Left cardiac atrium (tissue), 4 donors: ENCODE results near the gene PHF2. TPM values are rescaled to one million over a fixed set of nuclear protein-coding genes. Genes with fewer than 3 reads are reported as not detected.

Experiments used
- ATAC-seq, 2 donors: fragments of 200-7000 bp; cut with Tn5 transposase; one replicate each; pipeline ENCODE4 v1.9.1; 2020; ENCODE audit warnings: mild to moderate bottlenecking in 2 of 2, moderate library complexity in 2 of 2
- DNase-seq: peaks from one replicate; pipeline ENCODE4 v3.0.0-alpha.2; 2020
- intact Hi-C, 2 donors: fragments of 100-400 bp; cut with DNase I; formaldehyde crosslinking; loops; one replicate each; pipeline versions ENCODE4 v1.14.1 to v1.15.1; 2022 to 2023
- total RNA-seq, 2 donors: library from RNA; stranded (reverse); fragmentation: NEBNext Ultra II Directional; extraction: Animal tissue kit (Norgen Biotek cat#: 25700); gene quantifications; one replicate each; pipeline ENCODE4 v1.2.1, GENCODE V29; 2021
- donor health status: DM: no; HTN: yes; CAD: no.
- donor health status: DM: no; HTN: yes; CAD: no; lungs with severe emphysema.
- donor health status: DM: yes; HTN: yes; CAD: no.
- donor health status: Dilated cardiomyopathy.

Gene PHF2
- total RNA-seq, 2 donors from 2014 or later, result 25.7 to 27.7 TPM

DNA sequence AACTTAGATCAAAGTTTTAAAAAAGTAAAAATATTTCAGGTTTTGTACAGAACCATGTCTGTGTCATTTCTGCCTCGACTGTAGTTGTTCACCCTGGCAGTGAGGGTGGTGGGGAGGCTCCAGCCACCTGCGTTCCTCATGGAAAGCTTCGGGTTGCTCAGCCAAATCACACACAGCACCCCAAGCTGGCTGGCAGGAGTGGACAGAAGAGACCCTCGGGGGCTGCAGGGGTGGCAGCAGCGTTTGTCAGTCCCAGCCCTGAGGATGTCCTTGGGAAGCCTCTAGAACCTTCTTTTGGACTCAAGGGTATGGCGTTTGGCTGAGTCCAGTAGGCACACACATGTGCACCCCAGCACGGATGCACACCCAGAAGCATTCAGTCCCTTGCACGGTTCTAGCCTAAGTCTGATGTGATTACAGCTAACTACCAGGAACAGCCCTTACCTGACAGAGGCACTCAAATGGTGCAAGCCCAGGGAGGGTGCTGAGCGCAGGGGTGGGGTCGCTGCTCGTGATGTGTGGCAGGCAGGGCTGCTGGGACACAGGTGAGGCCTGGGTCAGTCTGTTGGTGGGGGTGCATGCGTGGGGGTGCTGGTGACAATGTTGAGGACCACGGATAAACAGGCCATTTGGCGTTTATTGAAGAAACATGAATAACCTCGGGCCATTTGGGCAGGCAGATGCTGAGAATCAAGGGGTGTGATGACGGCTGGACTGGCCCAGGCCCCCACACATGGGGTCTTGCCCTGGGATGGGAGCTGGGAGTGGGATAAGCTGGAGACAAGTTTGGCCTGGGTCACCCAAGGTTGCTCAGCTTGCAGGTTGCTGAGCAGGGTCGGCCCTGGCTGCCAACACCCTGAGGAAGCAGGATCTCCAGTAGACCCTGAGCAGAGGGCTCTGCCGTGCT lies 103.4 kb downstream of the PHF2 start:
- ATAC-seq, result no peak
- intact Hi-C loops, result no loop called here

DNA sequence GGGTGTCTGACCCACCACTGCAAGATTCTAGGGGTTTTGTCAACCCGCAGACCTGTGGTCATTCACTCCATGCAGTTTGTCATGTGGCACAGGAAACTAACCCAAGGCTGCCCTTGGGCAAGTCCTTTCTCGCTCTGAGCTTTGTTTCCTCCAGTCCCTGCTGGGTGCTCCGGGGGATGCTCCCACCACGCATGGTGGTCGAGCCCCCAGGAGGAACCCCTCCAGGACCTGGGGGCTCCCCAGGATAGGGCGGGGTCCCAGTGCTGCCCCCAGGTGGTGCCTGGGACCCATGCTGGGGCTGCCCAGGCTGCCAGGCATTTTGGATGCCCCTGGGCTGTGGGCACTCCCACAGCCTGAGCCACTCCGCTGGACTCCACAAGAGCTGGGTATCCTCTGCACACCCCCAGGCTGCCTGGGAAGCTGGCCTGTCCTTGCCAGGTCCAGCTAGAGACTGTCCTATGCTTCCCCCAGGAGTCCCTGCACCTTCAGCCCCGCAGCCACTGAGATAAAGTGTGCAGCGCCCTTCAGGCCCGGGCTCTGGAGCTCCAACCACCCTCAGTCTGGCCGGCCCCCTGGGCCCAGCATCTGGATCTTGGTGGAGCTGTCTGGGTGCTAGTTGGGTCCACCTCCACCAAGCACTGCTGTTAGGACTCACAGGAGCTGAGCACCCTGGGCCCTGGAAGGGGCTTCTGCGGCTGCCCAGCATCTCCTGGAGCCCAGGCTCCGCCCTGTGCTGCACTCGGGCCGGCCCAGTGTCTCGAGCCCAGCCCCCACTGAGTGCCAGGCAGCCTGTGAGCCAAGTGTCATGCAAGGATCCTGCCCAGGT lies 104.3 kb downstream of the PHF2 start:
- no peak for DNase-seq
- ATAC-seq, result no peak
- intact Hi-C loops, result no loop called here

More for the DNA sequence above, 103.4 kb downstream of the PHF2 start:
- DNase-seq, result no peak

DNA sequence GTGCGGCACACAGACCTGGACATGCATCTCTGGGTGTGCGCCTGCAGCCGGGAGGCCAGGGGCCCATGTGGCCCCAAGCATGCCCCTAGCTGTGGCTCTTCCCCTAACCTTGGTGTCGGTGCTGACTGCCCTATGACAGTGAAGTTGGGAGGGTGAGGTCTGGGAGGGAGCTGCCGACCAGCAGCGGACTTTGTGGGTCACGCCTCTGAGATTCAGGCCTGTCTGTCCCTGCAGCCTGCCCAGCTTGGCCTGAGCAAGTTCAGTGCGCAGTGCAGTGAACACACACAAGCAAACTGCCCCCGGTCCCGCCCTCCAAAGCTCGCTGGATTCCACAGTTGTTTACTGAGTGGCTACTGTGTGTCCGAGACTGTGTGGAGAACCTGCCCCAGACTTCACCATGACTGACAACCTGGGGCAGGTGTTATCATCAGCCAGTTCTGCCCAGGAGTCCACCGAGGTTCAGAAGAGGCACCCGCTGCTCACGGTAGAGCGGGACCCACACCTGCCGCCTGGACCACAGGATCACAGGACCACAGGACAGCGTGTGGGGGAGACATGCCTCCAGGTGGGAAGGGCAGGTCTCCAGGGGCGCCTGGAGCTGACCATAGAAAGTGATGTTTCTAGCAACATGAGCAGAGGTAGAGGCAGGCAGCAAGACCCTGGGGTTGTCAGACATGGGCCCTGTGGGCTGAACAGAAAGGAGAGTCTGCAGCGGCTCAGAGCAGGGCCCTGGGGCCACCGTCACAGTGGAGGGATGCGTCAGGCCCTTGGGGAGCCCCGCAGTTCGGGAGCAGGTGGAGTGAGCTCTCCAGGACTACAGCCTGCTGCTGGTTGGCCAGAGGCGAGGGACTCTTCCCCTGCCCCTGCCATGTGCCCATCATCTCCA lies 105.1 kb downstream of the PHF2 start:
- ATAC-seq (peak in 1 of 2 donors; percentile 8), DNase-seq (no peak)

DNA sequence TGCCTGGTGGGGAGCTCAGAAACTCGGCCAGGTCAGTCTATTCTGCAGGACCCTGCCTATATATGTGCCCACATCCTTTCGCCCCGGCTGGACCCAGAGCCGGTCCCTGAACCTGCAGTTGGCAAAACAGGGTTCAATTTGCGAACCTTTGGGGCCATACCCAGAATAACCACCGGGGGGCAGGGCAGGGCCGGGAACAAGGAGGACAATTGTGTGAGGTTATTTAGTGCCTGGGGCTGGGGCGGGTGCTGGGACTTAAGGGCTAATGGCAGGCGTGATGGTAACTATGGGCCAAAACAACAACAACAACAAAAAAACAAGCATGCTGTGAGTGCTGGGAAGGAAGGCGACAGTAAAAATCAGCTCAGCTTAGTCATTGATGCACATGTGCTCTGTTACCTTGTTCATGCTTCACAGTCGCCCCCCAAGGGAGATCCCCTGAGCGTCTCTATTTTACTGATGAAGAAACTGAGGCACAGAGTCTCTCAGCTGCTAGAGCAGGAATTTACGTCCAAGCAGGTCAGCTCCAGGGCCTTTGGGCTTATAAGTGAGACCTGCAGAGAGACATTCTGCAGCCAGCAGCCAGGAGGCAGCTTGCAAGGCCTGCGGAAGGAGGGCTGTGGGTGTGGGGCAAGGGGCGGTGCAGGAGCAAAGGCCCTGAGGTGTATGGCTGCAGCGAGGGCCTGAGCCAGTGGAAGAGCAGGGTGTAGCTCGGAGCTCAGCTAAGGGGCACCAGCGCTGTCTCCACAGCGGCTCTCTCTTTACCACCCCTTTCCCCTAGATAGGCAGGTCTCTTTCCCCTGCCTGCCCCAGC lies 106.0 kb downstream of the PHF2 start:
- peak; percentile 40 to 65 for ATAC-seq
- peak; percentile 62 for DNase-seq
- intact Hi-C loops, result loop anchor here (1.0 to 2.0 kb wide), 2 partner anchors 280 to 281 kb away; no protein-coding TSS in a partner anchor

More for the DNA sequence above, 105.1 kb downstream of the PHF2 start:
- intact Hi-C loops, result loop anchor here (1.0 to 2.0 kb wide), 2 partner anchors 281 to 282 kb away; no protein-coding TSS in a partner anchor

DNA sequence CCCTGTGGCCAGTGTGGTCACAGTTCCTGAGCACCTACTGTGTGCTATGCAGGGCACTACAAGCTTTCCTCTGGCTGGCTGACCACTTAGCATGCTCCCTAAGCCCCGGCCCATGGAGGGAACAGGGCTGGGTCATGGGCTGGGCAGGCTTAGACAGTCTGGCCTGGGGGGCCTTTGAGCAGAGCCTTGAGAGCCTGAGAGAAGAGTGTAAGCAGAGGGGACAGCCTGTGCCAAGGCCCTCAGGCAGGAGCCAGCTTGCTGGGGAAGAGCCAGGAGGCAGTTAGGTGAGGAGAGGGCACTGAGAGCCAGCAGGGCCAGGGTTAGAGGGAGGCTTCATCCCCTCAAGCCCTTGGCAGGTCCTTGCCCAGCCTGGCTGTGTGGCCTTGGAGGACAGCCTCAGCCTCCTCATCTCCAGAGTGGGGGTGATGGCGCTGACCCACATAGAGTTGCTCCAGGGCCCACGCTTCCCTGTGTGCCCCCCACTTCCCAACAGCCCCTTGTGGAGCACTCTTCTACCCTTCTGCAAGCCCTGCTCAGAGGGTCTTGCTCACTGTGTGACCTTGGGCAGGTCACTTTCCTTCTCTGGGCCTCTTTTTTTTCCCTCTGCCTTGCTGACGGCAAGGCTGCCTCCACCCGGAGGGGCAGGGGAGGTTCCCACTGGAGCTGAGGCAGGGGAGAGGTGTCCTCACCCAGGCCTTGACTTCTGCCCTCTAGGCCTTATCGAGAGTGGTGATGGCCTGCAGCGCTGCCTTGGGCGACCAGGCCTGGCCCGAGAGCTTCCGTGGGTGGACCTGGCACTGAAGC lies 107.1 kb downstream of the PHF2 start:
- intact Hi-C loops, result loop anchor here in 1 of 2 donors (2.0 kb wide), 1 partner anchor 279 kb away; no protein-coding TSS in a partner anchor
- DNase-seq (no peak), ATAC-seq (no peak)

DNA sequence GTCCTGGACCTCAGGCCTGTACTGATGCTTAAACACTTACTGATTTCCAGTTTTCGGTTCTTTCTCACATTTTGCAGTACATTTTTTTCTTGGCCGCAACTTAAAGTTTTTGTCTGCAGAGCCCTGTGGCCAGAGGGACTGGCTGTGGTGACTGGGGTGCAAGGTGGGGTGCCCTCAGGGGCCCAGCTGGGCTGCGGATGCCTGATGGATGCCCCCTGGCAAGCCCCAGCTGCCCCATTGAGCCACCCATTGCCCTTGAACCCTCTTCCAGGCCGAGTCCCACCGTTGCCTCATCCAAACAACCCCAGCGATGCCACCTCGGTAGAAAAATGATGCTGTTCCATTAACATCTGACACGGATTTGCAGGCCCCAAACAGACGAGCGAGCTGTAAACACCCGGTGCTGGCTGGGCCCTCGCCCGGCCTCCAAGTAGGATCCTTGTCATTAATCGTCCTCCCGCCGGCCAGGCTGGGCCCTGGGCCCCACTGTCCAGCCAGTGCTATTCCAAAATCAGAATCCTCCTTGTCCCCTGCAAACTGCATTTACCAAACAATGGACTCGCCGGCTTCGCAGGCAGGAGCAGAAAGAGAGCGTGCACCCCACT lies 107.9 kb downstream of the PHF2 start:
- DNase-seq, result no peak
- no peak for ATAC-seq

DNA sequence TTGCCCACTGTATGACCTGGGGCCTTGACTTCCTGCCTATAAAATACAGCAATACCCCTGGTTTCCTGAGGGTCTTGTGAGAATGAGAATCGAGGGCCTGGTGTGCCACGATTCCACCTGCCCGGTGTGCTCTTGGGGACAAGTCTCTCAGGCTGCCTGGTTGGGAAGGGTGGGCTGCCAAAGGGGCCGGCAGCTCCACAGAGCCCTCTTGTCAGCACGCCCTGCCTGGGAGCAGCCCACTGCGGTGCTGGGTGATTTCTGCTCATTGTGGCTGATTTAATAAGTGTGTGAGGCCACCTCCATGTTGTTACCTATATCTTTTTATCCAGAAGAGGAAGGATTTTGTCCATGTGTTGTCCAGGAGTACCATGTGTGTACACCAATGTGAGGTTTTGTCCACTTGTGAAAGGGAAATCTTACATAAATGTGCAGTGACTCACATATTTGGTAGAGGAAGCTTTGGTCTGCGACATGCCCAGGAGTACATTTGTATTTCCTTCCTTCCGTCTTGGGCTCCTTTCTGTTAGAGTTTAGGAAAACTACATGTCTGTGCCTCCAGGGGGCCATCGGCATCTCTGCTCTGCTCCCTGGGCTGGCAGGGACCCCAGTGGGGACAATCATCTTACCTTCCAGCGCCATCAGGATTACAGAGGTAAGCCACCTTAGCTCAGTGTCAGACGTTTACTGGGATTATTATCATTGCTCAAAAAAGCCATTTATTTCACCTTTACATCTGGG lies 108.6 kb downstream of the PHF2 start:
- ATAC-seq (no peak), DNase-seq (no peak)
- intact Hi-C loops, result no loop called here

More for the DNA sequence above, 107.9 kb downstream of the PHF2 start:
- intact Hi-C loops, result no loop called here

DNA sequence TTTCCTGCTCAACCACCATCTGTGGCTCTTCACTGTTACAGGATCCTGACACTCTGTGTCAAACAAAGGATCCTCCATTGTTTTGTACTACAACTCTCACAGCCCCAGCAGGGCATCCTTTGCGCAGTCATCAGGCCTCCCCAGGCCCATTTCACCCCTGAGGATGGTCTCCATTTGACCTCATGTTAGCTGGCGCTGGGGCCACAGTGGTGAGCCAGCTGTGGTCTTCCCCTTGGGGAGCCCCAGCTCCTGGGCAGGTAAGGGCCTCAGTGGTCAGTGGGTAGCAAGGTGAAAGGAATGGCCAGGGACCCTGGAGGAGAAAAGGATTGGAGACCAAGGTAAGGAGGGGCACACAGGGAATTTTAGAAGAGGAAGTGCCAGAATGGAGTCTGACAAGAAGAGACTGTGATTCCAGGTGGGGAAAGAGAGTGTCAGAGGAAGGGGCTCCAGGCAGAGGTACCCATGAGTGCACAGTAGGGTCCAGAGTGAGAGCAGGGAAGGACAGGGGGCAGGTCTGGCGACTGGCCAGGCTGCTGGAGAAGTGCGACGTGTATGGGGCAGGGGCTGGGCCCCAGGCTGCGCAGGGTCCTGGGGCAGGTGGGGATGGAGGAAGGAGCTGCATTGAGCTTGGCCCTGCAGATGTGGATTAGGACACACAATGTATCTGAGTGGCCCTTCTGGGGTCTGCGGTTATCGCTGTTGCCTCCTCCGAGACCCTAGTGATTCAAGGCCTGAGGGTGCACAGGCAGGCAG lies 109.9 kb downstream of the PHF2 start:
- no peak for DNase-seq
- intact Hi-C loops, result no loop called here
- no peak for ATAC-seq

DNA sequence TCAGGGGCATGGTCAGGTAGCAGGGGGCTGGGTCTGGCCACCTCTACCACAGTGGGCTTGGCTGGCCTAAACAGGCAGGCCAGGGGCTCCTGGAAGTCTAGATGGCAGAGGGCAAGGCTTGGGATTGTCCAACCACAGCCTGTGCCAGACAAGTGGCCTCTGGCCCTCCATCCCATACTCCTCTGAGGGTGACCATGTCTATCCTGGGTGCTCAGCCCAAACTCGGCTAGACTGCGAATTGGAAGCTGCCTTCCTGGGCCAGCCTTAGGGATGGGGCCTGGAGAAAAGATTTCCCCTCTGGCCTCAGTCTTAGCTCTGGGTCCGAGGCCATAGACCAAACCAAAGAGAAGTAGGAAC lies 110.5 kb downstream of the PHF2 start:
- ATAC-seq (no peak), DNase-seq (no peak)
- intact Hi-C loops, result no loop called here

DNA sequence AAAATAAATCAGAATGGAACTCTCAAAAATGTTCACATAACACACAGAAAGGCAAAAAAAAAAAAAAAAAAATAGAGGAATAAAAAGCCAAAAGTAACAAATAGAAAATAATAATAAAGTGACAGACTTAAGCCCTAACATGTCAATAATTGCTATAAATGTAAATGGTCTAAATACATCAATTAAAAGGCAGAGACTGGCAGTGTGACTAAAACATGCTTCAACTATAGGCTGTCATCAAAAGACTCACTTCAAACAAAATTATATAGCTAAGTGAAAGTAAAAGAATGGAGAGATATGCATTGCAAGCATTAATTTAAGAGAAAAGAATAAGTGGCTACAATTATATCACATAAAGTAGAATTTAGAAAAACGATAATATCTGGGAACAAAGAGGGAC lies 114.2 kb downstream of the PHF2 start:
- intact Hi-C loops, result no loop called here
- no peak for DNase-seq

DNA sequence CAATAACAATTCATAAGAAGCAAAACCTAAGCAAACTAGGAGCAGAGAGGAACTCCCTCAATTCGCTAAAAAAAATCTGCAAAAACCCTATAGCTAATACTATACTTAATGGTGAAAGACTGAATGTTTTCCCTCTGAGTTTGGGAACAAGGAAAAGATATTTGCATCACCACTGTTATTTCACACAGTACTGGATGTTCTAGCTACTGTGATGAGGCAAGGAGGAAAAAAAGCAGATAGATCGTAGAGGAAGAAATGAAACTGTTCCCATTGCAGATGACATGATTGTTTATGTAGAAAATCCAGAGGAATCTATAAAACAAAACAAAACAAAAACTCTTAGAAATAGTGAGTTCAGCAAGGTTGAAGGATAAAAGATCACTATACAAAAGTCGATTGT lies 116.7 kb downstream of the PHF2 start:
- intact Hi-C loops, result no loop called here
- DNase-seq (no peak), ATAC-seq (no peak)

More for the DNA sequence above, 114.2 kb downstream of the PHF2 start:
- no peak for ATAC-seq

DNA sequence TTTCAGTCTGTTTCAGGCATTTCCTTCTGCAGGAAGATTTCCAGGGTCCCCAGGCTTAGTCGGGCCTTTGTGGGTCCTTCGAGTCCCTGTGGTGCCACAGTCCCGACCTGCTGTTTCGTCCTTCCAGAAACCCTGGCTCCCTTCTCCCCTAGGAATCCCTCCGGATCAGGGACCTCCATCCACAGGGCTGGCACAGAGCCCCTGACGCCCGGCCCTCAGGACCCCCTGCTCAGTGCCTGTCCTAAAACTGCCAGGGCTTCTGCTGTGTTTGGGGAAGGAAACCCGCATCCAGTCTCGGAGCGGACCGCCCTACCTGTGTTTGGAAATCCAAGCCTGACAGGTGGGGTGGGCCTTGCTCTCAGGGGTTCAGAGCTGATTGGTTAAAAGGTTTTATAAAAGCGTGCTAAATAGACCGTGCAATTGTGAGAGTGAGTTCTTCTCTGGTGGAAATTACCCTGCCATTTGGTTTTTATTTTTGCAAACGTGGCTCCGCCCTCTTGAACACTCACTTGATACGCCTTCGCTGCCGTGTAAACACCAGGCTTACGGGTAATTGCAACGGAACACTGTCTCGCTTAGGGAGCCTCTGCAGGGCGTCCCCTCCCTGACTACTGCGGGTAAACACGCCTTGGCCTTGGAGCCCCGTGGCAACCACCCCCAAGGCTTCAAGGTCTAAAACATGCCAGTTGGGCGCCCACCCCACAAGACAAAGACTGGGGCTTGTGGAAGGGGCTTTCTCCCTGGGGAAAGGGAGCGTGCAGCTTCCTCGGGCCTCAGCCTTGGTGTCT lies 121.2 kb downstream of the PHF2 start:
- no peak for DNase-seq

DNA sequence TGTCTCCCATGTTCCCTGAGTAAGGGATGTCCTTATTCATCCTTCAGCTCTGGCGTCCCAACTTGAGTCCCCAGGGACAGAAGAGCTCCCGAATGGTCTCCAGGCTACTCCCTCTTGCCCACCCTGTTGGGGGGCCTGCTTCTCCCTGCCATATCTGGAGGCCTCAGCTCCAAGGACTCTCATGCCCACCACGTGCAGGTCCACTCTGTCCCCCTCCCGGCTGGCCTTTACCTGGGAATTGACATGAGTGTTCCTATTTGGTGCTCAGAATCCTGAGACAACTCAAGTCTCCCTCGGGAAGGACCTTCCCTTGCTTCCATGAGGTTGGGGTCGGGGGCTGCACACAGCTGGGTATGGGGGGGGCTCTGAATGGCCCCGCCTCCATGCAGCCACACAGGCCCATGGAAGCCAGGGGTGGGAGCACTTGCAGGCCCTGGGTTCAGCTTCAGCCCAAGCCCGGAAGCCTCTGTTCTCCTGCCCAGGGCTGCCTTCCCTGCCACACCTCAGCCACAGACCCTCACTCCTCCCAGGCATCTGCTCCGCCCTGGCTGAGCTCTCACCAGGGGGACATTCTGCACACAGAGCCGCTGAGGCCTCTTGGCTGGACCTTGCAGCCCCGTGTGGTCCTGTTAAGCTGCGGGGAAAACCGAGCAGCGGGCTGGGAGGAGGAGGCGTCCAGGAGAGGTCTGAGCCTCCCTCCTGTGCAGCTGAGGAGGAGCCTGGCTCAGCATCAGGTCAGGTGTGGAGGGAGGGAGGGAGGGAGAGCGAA lies 121.9 kb downstream of the PHF2 start:
- no peak for ATAC-seq
- intact Hi-C loops, result no loop called here
- DNase-seq, result no peak

More for the DNA sequence above, 121.2 kb downstream of the PHF2 start:
- ATAC-seq, result no peak
- intact Hi-C loops, result no loop called here

DNA sequence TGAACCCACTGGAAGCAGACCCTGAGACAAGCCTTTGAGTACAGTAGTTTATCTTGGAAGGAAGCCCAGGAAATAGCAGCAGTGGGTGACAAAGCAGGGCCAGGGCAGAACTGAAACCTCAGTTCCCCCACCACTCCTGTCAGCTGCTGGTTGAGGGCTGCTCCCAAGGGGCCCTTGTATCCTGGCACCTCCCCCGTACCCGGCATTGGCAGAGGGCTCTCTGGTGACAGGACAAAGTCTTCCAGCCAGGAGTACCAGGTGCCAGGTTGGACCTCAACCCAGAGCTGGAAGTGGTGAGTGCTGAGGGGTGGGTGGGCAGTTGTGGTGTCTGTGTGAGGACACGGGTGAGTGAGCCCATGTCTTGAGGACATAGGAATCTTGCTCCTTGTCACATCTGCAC lies 123.3 kb downstream of the PHF2 start:
- intact Hi-C loops, result no loop called here
- DNase-seq (no peak), ATAC-seq (no peak)
